Cardiac muscle cell (in vitro differentiated cells and primary cell): ENCODE measurements around the gene B3GNT9. TPM values are rescaled to one million over a fixed set of nuclear protein-coding genes. Genes with fewer than 3 reads are reported as not detected.

Experiments
- DNase-seq, 2 donors: peaks; one replicate each; pipeline versions ENCODE4 v3.0.0 to v3.0.0-alpha.2; 2010 to 2017; ENCODE audit warnings: low read depth in 1 of 2, low spot score in 1 of 2
- H3K27ac ChIP-seq: fragments of 200-600 bp; sonication (generic); 2 replicates; pipeline ENCODE4 v1.5.1; 2016
- H3K27me3 ChIP-seq: fragments of 200-600 bp; sonication (generic); 2 replicates; pipeline ENCODE4 v1.6.0; 2016; ENCODE audit warnings: control low read depth
- H3K36me3 ChIP-seq: fragments of 200-600 bp; sonication (generic); 2 replicates; pipeline ENCODE4 v1.5.1; 2016; ENCODE audit warnings: control low read depth
- H3K4me1 ChIP-seq: fragments of 200-600 bp; sonication (generic); 2 replicates; pipeline ENCODE4 v1.8.1; 2017; ENCODE audit warnings: low read depth, mild to moderate bottlenecking, mixed run types
- H3K4me3 ChIP-seq: fragments of 200-600 bp; sonication (generic); 2 replicates; pipeline ENCODE4 v1.5.1; 2016; ENCODE audit warnings: mild to moderate bottlenecking
- H3K9me3 ChIP-seq: fragments of 200-600 bp; sonication (generic); 2 replicates; pipeline ENCODE4 v1.5.1; 2017; ENCODE audit warnings: low read depth, mild to moderate bottlenecking, control low read depth
- polyA plus RNA-seq: library from polyadenylated mRNA; unstranded; fragments of >200 nt; fragmentation: Nextera tagmentation; extraction: Ambion mirVana; gene quantifications from 2 replicates; pipeline ENCODE4 v1.2.1, GENCODE V29; 2016
- total RNA-seq: library from RNA; depleted of rRNA; stranded (reverse); fragments of >200 nt; gene quantifications from 2 replicates; pipeline ENCODE4 v1.2.3, GENCODE V29; 2016
- TF ChIP-seq, protein P1 (sequence below): IDR thresholded peaks from 2 replicates; pipeline ENCODE4 v1.5.1; 2012; ENCODE audit warnings: low read depth, mild to moderate bottlenecking, low read length

B3GNT9 gene
- total and polyA plus RNA-seq, 2 experiments from 2014 or later, result 18.0 to 34.7 TPM

DNA sequence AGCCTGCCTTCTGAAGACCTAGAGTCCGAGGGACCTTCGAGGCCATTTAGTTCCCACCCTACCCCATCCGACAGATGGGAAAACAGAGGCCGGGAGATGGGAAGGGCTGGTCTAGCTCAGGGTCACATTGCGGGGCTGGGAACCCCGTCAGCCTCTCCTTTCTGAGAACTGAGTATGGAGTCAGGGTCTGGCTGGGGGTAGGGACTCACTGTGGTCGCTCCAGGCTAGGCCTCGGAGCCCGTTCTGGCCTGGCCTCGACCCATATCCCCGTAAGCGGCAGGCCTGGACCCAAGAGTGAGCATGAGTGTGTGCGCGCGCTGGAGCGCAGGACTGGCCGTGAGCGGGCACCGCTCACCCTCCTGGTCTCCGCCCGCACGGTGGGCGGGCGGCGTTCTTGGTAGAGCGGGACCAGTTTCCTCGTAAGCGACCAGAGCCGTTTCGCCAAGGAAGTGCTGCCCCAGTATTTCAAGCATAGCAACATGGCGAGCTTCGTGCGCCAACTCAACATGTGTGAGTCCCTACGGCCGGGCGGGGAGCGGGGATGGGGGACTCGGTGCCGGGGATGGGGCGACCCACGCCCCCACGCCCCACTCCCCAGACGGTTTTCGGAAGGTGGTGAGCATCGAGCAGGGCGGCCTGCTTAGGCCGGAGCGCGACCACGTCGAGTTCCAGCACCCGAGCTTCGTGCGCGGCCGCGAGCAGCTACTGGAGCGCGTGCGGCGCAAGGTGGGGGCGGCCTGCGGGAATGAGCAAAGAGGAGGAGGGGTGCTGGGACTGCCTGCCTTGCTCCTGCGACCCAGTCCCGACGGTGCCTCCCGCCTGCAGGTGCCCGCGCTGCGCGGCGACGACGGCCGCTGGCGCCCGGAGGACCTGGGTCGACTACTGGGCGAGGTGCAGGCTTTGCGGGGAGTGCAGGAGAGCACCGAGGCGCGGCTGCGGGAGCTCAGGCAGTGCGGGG, 14.6 kb upstream of the B3GNT9 start:
- no peaks in the 10 kb centered on the region for H3K36me3 ChIP-seq
- peak; percentile 32 to 42 for DNase-seq
- no peak overlapping the region for H3K27ac ChIP-seq
- peaks cover 88% of the 10 kb centered on the region for H3K27me3 ChIP-seq
- H3K9me3 ChIP-seq, result no peaks in the 10 kb centered on the region
- peaks cover 16% of the 10 kb centered on the region for H3K4me1 ChIP-seq
- TF ChIP-seq, protein P1, sequence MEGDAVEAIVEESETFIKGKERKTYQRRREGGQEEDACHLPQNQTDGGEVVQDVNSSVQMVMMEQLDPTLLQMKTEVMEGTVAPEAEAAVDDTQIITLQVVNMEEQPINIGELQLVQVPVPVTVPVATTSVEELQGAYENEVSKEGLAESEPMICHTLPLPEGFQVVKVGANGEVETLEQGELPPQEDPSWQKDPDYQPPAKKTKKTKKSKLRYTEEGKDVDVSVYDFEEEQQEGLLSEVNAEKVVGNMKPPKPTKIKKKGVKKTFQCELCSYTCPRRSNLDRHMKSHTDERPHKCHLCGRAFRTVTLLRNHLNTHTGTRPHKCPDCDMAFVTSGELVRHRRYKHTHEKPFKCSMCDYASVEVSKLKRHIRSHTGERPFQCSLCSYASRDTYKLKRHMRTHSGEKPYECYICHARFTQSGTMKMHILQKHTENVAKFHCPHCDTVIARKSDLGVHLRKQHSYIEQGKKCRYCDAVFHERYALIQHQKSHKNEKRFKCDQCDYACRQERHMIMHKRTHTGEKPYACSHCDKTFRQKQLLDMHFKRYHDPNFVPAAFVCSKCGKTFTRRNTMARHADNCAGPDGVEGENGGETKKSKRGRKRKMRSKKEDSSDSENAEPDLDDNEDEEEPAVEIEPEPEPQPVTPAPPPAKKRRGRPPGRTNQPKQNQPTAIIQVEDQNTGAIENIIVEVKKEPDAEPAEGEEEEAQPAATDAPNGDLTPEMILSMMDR, result no peak
- no peak overlapping the region for H3K4me3 ChIP-seq

DNA sequence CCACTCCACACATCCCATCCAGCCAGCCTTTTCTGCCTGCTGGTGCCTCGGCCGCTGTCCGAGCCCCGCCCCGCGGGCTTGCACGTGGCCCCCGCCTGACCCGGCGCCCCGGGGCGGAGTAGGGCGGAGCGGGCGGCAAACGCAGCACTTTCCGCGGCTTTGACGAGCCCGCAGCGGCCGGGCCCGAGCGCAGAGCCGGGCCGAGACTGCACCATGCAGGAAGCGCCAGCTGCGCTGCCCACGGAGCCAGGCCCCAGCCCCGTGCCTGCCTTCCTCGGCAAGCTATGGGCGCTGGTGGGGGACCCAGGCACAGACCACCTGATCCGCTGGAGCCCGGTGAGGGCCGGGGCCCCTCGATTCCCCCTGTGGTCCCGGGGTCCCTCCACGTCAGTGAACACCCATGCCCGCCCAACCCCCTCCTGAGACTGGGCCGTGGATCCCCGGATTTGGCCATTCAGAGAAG, 13.8 kb upstream of the B3GNT9 start, which contains the start of gene HSF4:
Gene HSF4 (plus strand): TSS at position 147 of the 463 bp plus-strand sequence. CDS start 67 bp downstream, at position 214.
- H3K9me3 ChIP-seq, result no peaks in the 10 kb centered on the region
- peak within 1 kb of the TSS; percentile 33 for H3K4me3 ChIP-seq
- peaks cover 12% of the 10 kb centered on the region for H3K4me1 ChIP-seq
- TF ChIP-seq, protein P1, result no peak
- H3K27me3 ChIP-seq, result peaks cover 94% of the 10 kb centered on the region
- peak; percentile 38 to 46 for DNase-seq
- no peaks in the 10 kb centered on the region for H3K36me3 ChIP-seq
- H3K27ac ChIP-seq, result no peak within 1 kb of the TSS

DNA sequence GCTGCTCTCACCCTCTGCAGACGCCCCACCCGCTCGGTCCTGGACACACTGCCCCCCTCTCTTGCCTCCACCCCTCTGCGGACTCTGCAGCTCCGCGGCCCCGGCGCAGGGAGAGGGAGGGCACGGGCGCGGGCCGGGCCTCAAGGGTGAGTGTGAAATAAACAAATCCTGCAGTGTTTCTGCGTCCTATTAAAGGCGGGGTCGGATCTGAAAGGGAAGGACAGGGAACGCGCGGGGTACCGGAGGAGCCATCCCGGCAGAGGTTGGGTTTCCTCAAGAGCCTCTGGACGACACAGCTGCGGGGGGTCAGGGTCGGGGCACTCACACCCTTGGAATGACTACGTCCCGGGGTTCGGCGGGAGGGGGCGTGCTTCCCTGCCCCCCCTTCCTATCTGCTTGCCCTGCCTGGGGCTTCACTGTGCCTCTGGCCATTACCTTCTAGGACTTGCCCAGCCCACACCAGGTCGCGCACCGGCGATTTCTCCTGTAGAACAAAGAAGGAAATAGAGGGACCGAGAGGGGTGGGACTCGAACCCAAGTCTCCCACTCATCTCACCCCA, 13.3 kb upstream of the B3GNT9 start:
- Histone ChIP-seq H3K36me3 (no peaks in the 10 kb centered on the region), H3K27ac (no peak overlapping the region), H3K27me3 (peaks cover 97% of the 10 kb centered on the region), H3K4me3 (peak overlapping the region; percentile 33), H3K9me3 (no peaks in the 10 kb centered on the region), H3K4me1 (peaks cover 6% of the 10 kb centered on the region)
- DNase-seq, result no peak
- TF ChIP-seq, protein P1, result no peak

DNA sequence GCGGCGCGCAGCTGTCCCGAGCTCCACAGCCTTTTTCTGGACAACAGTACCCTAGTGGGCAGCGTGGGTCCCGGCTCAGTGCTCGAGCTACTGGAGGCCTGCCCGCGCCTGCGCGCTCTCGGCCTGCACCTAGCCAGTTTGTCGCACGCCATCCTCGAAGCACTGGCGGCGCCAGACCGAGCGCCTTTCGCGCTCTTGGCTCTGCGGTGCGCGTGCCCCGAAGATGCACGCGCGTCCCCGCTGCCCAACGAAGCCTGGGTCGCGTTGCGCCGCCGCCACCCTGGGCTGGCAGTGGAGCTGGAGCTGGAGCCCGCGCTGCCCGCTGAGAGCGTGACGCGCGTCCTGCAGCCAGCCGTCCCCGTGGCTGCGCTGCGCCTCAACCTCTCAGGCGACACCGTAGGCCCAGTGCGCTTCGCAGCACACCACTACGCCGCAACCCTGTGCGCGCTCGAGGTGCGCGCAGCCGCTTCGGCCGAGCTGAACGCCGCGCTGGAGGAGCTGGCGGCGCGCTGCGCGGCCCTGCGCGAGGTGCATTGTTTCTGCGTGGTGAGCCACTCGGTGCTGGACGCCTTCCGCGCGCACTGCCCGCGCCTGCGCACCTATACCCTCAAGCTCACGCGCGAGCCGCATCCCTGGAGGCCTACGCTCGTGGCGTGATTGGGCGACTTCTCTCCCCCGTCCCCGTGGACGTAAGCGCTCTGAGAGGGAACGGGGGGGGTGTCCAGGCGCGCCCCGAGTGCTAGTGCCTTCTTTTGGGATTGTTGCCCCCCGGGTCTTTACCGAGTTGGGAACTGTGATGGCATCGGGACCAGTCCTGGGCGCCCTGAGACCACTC, 12.6 kb upstream of the B3GNT9 start:
- DNase-seq, result peak; percentile 56 to 58
- peaks cover 97% of the 10 kb centered on the region for H3K27me3 ChIP-seq
- peaks cover 6% of the 10 kb centered on the region for H3K4me1 ChIP-seq
- H3K27ac ChIP-seq, result no peak overlapping the region
- no peaks in the 10 kb centered on the region for H3K9me3 ChIP-seq
- peak overlapping the region; percentile 33 for H3K4me3 ChIP-seq
- no peaks in the 10 kb centered on the region for H3K36me3 ChIP-seq
- TF ChIP-seq, protein P1, result no peak
